ENCODE measurements around the gene TEAD3. TPM values are rescaled to one million over a fixed set of nuclear protein-coding genes. Genes with fewer than 3 reads are reported as not detected.

The TEAD3 gene
- total RNA-seq, 1 experiment from 2014 or later, result 34.3 TPM

DNA sequence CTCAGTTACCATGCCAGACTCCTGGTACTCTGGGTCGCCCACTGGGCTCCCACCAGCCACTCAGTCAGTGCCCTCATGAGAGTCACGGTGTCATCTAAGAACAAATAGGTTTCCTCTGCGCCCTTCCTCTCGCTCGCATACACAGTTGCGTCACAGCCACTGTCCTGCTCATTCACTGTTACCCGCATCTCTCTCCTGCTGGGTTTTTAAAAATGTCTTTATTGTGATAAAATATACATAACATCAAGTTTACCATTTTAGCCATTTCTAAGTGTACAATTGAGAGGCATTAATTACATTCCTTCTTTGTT lies 4.0 kb downstream of the TEAD3 start (continued):
- TF ChIP-seq, protein P1, sequence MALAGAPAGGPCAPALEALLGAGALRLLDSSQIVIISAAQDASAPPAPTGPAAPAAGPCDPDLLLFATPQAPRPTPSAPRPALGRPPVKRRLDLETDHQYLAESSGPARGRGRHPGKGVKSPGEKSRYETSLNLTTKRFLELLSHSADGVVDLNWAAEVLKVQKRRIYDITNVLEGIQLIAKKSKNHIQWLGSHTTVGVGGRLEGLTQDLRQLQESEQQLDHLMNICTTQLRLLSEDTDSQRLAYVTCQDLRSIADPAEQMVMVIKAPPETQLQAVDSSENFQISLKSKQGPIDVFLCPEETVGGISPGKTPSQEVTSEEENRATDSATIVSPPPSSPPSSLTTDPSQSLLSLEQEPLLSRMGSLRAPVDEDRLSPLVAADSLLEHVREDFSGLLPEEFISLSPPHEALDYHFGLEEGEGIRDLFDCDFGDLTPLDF (CRISPR knock-in tag; IDR thresholded peaks at IDR 0.05), result no peak

DNA sequence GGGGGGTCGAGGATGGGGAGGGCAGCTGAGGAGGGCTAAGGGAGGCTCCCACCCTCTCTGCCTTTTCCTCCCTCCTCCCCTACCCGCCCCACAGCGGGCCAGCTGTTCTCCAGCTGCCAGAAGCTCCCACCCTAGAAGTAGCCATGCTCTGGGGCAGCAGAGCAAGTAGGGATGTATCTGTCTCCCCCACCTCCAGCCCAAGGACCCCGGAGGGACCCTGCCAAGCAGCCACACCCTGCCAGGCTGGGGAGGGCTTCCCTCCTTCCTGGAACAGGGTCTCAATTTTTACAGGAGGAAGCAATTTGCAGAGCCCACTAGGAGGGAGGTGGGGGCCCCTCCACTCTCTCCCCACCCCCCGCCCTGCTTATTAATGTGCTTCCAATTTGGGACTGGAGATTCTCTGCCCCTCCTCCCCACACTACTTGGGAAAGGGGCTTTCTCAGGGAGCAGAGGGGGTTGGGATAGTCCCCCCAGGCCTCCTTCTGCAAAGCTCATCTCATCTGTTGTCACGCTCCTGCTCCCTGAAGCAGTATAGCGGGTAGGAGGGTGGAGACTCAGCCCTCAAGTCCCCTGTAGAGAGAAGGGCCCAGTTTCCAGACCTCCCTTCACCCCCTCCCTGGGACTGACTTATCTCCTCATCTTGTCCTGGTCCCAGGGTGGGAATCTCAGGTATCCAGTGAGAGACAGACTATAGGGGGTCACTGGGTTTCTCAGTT lies 4.5 kb downstream of the TEAD3 start:
- ChIA-PET POLR2A (interaction anchor here (0.9 to 4.2 kb wide), 4 partner anchors 13 to 24 kb away, joined by 3 to 35 read pairs (median 4); partner anchors contain the start of gene RPL10A), CTCF (interaction anchor here (0.6 to 1.8 kb wide), 8 partner anchors 22 to 244 kb away, joined by 3 to 8 read pairs (median 4); partner anchors contain the start of gene RPL10A)
- Mint-ChIP-seq H3K9me3 (no peaks in the 10 kb centered on the region), H3K27ac (no peak overlapping the region), H3K4me3 (peak overlapping the region; percentile 49), H3K4me1 (peaks cover 72% of the 10 kb centered on the region), H3K36me3 (no peaks in the 10 kb centered on the region), H3K27me3 (ENCODE audit: low read depth) (peaks cover 10% of the 10 kb centered on the region)
- ATAC-seq, result no peak
- no peak for DNase-seq (ENCODE audit: low spot score)
- TF ChIP-seq OVOL2 (CRISPR knock-in tag; IDR thresholded peaks at IDR 0.05; ENCODE audit: borderline replicate concordance) (no peak), TEAD4 (CRISPR knock-in tag; IDR thresholded peaks at IDR 0.05) (no peak), NFE2L1 (CRISPR knock-in tag; IDR thresholded peaks at IDR 0.05) (no peak), ZNF263 (CRISPR knock-in tag; IDR thresholded peaks at IDR 0.05; ENCODE audit: low read depth) (no peak), SOX15 (CRISPR knock-in tag; IDR thresholded peaks at IDR 0.05) (no peak), ZNF317 (CRISPR knock-in tag; IDR thresholded peaks at IDR 0.05; ENCODE audit: borderline replicate concordance, low read depth) (no peak), ZNF219 (CRISPR knock-in tag; IDR thresholded peaks at IDR 0.05; ENCODE audit: borderline replicate concordance) (no peak), RELA (CRISPR knock-in tag; IDR thresholded peaks at IDR 0.05; ENCODE audit: borderline replicate concordance) (no peak), ZNF423 (CRISPR knock-in tag; IDR thresholded peaks at IDR 0.05) (no peak), FOXJ3 (CRISPR knock-in tag; IDR thresholded peaks at IDR 0.05; ENCODE audit: borderline replicate concordance) (no peak)
- TF ChIP-seq, protein P2, sequence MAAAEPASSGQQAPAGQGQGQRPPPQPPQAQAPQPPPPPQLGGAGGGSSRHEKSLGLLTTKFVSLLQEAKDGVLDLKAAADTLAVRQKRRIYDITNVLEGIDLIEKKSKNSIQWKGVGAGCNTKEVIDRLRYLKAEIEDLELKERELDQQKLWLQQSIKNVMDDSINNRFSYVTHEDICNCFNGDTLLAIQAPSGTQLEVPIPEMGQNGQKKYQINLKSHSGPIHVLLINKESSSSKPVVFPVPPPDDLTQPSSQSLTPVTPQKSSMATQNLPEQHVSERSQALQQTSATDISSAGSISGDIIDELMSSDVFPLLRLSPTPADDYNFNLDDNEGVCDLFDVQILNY (CRISPR knock-in tag; IDR thresholded peaks at IDR 0.05), result no peak
- TF ChIP-seq, protein P3, sequence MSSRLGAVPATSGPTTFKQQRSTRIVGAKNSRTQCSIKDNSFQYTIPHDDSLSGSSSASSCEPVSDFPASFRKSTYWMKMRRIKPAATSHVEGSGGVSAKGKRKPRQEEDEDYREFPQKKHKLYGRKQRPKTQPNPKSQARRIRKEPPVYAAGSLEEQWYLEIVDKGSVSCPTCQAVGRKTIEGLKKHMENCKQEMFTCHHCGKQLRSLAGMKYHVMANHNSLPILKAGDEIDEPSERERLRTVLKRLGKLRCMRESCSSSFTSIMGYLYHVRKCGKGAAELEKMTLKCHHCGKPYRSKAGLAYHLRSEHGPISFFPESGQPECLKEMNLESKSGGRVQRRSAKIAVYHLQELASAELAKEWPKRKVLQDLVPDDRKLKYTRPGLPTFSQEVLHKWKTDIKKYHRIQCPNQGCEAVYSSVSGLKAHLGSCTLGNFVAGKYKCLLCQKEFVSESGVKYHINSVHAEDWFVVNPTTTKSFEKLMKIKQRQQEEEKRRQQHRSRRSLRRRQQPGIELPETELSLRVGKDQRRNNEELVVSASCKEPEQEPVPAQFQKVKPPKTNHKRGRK (CRISPR knock-in tag; IDR thresholded peaks at IDR 0.05; ENCODE audit: borderline replicate concordance), result no peak
- TF ChIP-seq, protein P4, sequence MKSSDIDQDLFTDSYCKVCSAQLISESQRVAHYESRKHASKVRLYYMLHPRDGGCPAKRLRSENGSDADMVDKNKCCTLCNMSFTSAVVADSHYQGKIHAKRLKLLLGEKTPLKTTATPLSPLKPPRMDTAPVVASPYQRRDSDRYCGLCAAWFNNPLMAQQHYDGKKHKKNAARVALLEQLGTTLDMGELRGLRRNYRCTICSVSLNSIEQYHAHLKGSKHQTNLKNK (CRISPR knock-in tag; IDR thresholded peaks at IDR 0.05), result no peak
- TF ChIP-seq, protein P5, sequence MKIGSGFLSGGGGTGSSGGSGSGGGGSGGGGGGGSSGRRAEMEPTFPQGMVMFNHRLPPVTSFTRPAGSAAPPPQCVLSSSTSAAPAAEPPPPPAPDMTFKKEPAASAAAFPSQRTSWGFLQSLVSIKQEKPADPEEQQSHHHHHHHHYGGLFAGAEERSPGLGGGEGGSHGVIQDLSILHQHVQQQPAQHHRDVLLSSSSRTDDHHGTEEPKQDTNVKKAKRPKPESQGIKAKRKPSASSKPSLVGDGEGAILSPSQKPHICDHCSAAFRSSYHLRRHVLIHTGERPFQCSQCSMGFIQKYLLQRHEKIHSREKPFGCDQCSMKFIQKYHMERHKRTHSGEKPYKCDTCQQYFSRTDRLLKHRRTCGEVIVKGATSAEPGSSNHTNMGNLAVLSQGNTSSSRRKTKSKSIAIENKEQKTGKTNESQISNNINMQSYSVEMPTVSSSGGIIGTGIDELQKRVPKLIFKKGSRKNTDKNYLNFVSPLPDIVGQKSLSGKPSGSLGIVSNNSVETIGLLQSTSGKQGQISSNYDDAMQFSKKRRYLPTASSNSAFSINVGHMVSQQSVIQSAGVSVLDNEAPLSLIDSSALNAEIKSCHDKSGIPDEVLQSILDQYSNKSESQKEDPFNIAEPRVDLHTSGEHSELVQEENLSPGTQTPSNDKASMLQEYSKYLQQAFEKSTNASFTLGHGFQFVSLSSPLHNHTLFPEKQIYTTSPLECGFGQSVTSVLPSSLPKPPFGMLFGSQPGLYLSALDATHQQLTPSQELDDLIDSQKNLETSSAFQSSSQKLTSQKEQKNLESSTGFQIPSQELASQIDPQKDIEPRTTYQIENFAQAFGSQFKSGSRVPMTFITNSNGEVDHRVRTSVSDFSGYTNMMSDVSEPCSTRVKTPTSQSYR (CRISPR knock-in tag; IDR thresholded peaks at IDR 0.05), result no peak
- TF ChIP-seq, protein P6, sequence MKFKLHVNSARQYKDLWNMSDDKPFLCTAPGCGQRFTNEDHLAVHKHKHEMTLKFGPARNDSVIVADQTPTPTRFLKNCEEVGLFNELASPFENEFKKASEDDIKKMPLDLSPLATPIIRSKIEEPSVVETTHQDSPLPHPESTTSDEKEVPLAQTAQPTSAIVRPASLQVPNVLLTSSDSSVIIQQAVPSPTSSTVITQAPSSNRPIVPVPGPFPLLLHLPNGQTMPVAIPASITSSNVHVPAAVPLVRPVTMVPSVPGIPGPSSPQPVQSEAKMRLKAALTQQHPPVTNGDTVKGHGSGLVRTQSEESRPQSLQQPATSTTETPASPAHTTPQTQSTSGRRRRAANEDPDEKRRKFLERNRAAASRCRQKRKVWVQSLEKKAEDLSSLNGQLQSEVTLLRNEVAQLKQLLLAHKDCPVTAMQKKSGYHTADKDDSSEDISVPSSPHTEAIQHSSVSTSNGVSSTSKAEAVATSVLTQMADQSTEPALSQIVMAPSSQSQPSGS (CRISPR knock-in tag; IDR thresholded peaks at IDR 0.05; ENCODE audit: borderline replicate concordance, low read depth), result no peak

Measured in WTC11 (cell line).